Stimulated activated CD8-positive, alpha-beta memory T cell treated with anti-CD3 and anti-CD28 coated beads, Interleukin-12 subunit alpha, Interleukin-12 subunit beta, amount 100 ng/mL, for 1 hour (primary cell): ENCODE data around the gene IGLL5.

Source experiments
- DNase-seq: peaks from one replicate; pipeline ENCODE4 v3.0.0-alpha.2; 2020; ENCODE audit warnings: low read depth

IGLL5 gene

GRCh38 chr22:22938672-22939587, 51.3 kb downstream of the IGLL5 start:
- no peak for DNase-seq

DNA sequence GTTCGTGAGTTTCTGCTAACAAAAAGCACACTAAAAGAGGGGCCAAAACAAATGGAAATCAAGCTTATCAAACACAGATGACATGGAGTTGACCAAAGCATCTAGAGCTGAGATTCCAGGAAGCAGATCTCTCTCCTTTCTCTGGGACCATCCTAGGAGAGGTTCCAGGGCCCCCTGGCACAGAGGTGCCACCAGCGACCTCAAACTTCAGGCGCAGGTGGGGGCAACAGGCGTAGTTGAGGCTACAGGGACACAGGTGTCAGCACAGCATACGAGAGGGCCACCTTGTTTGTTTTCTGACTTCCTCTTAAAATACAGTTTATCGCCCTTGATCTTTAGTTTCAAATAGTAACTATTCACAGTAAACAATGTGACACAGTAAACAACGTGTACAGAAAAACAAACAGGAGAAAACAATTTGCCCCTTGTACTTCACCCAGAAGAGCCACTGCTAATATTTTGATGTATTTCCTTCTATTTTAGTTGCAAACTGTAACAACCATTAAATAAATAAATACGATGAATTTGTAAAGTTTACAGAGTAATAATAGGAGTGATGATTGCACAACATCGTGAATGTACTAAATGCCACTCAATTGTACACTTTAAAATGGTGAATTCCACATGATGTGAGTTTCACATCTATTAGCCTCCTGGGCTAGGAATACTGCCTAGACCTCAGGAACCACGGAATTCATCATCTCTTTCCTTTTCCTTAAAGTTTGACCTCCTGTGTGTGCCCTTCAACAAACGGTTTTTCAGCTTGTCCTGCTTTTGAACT, 52.2 kb downstream of the IGLL5 start:
- DNase-seq, result no peak

- DNase-seq, result no peak
Measured at GRCh38 chr22:22940961-22941605, 53.5 kb downstream of the IGLL5 start.

DNA sequence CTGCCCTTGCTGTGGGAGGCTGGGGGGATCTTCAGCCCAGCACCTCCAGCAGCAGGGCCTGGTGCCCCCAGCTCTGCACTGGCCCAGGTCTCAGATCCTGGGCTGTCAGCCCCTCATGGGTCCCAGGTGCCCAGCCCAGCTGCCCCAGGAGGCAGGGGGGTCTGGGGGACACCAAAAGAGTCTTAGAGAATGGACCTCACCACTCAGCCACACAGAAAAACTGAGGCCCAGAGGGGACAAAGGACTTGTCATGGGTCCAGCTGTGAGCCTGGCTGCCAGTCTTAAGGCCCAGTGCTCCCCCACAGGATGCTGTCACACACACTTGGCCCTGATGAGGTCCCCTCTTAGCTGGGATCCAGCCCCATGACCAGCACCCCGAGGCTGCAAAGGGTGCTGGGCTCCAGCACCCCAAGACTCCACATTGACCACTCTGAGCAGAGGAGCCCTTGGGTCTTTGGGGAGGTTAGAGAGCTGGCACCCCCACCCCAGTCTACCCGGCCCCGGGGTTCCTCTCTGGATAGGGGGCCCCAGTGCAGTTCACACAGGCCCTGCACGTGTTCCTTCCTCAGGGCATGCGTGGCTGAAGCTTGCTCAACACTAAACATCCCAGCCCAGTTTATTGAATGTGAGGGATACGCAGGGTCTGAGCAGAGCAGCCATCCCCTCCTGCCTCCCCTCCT, 54.4 kb downstream of the IGLL5 start:
- DNase-seq, result no peak

- DNase-seq, result peak; percentile 72
Measured at GRCh38 chr22:22942511-22943329, 55.1 kb downstream of the IGLL5 start.

DNA sequence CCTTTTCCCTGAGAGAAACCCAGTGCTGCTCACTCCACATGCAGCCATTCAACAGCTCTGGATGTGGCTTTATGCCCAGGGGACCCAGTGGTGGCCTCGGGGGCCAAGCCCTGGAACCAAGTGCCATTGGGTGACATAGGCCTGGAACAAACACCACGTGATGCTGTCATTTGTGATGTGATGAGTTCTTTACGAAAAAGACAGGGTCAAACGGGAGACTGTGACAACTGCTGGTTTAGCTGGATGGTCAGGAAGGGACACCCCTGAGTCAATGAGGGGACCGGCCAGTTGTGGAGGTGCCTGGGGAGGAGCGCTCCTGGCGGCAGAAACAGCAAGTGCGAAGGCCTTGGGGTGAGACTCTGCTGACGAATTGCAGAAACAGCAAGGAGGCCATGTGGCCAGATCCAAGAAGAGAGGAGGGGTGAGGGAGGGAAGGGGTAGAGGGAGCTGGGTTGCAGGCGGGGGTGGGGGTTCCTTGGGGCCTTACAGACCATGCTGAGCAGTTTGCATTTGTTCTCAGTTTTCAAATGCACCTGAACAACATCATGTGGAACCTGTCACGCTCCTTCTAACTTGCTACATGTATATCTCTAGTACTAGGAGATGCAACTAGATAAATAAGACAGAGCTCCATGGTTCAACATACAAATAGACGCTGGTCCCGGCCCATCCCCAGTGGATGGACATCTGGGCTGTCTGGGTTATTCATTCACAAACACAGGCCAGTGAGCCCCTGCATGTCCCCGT, 56.1 kb downstream of the IGLL5 start:
- no peak for DNase-seq

- DNase-seq, result no peak
Measured at GRCh38 chr22:22944268-22944985, 56.8 kb downstream of the IGLL5 start.

GRCh38 chr22:22945195-22945594, 57.6 kb downstream of the IGLL5 start:
- DNase-seq, result no peak
